NCI-H446 treated with DMSO at 0.1 percent for 48 hours (cell line): Measurements from ENCODE around the gene CORO1A.
"Not testable (repeated sequence)": the region's sequence is repeated elsewhere in the genome, so short reads cannot be mapped to it uniquely, and the experiment has no call there.

Experiments
- DNase-seq: peaks from one replicate; lab custom pipeline; 2025; lab: John Stamatoyannopoulos, UW

Gene CORO1A

GRCh38 chr16:30170145-30170544 is 13.3 kb upstream of the CORO1A start:
- DNase-seq: not testable (repeated sequence)

- DNase-seq: no peak
Observed at GRCh38 chr16:30173054-30173453, 10.3 kb upstream of the CORO1A start.

DNA sequence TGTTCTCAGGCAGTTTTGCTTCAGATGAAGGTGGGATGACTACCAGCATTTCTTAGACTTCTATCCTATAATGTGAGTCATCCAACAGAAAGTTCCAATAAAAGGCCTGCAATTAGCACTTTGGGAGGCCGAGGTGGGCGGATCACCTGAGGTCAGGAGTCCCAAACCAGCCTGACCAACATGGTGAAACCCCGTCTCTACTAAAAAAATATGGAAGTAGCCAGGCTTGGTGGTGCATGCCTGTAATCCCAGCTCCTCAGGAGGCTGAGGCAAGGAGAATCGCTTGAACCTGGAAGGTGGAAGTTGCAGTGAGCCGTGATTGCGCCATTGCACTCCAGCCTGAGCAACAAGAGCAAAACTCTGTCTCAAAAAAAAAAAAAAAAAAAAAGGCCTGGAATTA is 6.5 kb upstream of the CORO1A start:
- not testable (repeated sequence) for DNase-seq

DNA sequence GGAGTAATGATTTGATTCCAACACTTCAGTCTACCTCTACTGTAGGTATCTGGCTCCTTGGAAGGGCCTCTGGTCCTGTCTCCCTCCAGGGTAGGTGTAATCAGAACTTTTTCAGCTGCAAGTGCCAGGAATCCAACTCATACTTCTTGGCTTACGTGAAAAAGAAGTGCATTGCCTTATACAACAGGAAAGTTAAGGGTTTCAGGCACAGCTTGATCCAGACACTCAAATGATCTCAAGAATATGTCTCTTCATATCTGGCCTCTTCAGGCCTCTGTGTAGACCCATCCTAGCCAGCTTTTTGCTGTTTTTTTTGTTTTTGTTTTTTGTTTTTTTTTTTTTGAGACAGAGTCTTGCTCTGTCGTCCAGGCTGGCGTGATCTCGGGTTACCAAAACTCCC is 4.2 kb upstream of the CORO1A start:
- DNase-seq: no peak

- DNase-seq: no peak
Observed at GRCh38 chr16:30179931-30180330, 3.5 kb upstream of the CORO1A start.

GRCh38 chr16:30180741-30181140 is 2.7 kb upstream of the CORO1A start:
- no peak for DNase-seq

DNA sequence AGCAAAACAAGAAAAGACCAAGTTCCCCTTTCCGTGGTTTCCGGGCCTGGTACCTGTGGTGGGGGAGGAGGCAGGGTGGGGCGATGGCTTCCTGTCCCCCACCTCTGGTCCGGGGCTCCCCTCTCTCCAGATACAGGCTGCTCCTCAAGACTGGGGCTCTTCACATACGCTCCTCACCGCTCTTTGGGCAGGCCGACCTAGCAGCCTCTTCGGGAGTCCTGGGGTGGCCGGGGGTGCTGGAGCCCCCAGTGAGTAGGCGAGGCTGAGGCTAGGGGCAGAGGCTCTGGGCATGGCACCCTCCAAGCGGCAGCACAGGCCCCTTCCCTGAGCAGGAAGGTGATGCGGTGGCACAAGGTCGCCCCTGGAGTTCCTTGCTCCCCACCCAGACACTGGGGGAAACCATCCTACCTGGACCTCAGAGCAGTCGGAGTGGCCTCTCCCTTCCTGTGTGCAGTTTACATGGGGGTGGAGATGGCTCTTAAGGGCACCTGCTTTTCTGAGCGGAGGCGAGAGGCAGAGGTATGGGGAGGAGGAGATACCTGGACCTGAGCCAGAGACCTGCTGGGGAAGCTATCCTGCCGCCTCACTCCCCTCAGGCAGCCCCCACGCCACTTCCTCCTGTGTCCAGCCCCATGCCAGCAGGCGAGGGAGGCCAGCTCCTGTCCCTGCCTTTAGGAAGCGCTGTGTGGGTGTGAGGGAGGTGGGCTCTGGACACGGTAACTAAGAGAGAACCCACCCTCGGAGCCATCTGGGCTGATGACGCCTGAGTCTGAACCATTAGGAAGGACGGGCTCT is 891 bp downstream of the CORO1A start:
- DNase-seq: no peak

DNA sequence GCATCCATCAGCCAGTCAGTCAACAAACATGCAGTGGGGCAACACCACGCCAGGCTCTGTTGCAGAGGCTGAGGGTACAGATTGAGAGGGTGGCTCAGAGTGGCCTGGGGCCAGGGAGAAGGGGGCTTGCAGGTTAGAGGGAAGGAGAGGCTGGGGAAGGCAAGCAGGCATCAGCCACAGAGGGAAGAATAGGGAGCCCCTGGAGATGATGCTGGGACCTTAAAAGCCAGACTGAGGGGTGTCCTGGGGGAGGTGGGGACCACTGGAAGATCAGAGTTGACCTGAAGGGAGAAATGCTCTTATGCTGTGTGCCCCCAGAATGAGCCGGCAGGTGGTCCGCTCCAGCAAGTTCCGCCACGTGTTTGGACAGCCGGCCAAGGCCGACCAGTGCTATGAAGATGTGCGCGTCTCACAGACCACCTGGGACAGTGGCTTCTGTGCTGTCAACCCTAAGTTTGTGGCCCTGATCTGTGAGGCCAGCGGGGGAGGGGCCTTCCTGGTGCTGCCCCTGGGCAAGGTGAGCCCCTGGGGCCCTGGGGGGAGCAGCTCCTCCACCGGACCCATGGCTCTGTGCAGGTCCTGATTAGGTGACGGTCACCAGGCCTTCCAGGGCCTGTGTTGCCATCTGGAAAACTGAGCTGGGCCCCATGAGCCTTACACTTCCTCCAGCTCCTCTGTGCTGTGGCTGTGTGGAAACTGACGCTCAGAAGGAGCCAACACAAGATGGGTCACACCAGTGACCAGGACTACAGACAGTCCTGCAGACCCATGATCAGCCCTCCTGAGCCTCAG is 1.7 kb downstream of the CORO1A start:
- DNase-seq: no peak

DNA sequence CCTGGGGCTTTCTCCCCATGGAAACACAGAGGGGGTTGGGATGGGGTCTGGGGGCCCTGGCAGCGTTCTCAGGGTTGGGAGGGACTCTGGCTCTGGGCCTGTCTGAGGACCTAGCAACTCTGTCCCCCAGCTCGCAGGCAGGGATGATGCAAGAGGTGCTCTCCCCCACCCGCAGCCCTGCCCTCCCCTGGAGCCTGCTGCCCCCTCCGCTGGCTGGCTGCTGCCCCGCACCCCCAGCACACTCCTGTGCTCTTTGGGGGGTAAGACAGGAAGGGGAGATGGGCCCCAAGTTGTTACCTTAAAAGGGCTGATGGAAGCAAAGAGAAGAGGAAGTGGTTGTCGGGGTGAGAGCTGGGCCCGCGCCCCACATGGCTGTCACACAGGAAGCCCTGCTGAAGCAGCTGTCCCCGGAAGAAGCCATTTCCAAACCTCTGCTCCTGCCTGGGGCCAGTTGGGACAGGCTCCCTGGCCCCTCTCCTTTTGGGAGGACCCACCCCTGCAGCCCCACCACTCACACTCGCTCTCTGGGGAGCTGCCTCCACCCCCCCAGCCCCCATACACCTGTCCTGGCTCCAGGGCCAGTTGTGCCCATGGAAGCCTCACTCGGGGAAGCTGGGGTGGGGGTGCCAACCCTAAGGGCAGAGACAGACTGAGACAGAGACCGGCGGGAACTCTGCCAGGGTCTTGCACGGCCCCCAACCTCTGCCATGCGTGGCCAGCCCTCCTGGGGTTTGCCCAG is 2.5 kb downstream of the CORO1A start:
- DNase-seq: no peak

DNA sequence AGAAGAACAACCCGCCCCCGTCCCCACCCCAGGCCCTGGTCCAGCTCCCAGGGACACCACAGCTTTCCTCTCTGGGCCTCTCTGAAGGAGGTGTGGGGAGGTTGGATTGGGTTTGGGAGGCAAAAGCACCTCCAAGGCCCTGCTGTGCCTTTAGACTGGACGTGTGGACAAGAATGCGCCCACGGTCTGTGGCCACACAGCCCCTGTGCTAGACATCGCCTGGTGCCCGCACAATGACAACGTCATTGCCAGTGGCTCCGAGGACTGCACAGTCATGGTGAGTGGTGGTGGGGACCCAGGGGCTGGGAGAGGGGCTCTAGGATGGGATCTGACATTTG is 3.0 kb downstream of the CORO1A start:
- no peak for DNase-seq

DNA sequence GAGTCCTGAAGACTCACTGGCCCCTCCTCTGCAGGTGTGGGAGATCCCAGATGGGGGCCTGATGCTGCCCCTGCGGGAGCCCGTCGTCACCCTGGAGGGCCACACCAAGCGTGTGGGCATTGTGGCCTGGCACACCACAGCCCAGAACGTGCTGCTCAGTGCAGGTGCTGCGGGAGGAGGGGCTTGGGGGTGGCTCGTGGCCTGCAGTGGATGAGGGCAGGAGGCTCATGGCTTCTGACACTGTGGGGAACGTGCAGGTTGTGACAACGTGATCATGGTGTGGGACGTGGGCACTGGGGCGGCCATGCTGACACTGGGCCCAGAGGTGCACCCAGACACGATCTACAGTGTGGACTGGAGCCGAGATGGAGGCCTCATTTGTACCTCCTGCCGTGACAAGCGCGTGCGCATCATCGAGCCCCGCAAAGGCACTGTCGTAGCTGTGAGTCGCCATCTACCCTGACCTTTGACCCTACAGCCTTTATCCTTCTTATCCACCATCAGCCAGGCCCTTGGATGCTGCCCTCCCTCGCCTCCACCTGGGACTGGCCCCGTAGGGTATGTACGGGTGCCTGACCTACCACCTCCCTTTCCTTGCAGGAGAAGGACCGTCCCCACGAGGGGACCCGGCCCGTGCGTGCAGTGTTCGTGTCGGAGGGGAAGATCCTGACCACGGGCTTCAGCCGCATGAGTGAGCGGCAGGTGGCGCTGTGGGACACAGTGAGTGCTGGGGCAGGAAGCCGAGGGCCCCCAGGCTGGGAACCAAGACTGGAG is 3.6 kb downstream of the CORO1A start:
- DNase-seq: no peak

DNA sequence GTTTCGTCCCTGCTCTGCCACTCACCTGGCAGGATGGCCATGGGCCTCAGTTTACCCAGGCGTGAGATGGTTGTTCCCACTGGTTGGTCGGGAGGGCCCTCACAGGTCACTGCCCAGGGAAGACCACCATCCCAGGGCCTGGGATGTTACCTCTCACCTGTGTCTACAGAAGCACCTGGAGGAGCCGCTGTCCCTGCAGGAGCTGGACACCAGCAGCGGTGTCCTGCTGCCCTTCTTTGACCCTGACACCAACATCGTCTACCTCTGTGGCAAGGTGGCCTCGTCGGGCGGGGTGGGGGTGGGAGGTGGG is 4.1 kb downstream of the CORO1A start:
- no peak for DNase-seq

DNA sequence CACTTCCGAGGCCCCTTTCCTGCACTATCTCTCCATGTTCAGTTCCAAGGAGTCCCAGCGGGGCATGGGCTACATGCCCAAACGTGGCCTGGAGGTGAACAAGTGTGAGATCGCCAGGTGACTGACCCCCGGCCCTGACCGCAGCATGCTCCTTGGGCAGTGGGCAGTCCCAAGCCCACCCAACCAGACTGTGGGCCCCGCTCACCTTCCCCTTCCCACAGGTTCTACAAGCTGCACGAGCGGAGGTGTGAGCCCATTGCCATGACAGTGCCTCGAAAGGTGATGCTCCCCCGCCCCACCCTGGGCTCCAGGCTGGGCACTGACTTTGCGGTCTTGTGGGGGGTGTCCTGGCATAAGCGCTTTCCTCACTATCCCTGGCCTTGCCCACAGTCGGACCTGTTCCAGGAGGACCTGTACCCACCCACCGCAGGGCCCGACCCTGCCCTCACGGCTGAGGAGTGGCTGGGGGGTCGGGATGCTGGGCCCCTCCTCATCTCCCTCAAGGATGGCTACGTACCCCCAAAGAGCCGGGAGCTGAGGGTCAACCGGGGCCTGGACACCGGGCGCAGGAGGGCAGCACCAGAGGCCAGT is 4.7 kb downstream of the CORO1A start:
- no peak for DNase-seq

GRCh38 chr16:30191158-30191557 is 7.8 kb downstream of the CORO1A start:
- not testable (repeated sequence) for DNase-seq

- DNase-seq: not testable (repeated sequence)
Observed at GRCh38 chr16:30193098-30193497, 9.7 kb downstream of the CORO1A start.

GRCh38 chr16:30193615-30194014 is 10.2 kb downstream of the CORO1A start, which contains the start of the genes BOLA2B and SLX1A:
Gene BOLA2B, minus strand, starts transcription at chr16:30193666. Its CDS starts 71 bp downstream, at chr16:30193595.
Gene SLX1A, plus strand, starts transcription at chr16:30193875. Its CDS starts 210 bp downstream, at chr16:30194085.
- not testable (repeated sequence) for DNase-seq

DNA sequence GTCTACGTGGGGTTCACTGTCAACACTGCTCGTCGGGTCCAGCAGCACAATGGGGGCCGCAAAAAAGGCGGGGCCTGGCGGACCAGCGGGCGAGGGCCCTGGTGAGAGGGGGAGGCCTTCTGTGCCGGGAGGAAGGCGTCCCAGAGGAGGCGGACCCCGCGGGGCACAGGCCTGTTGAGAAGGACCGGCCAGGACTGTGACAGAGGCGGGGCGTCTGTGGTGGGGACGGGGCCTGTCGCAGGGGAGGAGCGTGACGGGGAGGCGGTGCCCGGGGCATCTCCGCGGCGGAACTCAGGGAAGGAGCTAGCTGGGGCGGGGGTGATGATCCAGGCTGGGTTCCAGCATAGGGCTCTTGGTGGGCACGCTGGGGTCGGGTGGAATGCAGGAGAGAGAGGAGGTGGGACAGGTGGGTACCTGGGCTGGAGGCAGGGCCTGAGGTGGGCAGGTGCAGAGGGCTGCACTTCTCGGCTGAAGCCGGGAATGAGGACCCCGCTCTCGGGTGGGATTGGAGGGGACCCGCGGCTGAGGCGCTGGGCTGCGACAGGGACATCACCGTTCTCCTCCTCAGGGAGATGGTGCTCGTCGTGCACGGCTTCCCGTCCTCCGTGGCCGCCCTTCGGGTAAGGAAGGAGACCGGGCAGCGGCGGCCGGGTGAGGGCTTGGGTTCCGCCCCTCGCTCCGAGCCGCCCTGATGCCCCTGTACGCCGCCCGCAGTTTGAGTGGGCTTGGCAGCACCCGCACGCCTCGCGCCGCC is 10.9 kb downstream of the CORO1A start:
- not testable (repeated sequence) for DNase-seq

- DNase-seq: not testable (repeated sequence)
Observed at GRCh38 chr16:30197001-30197400, 13.6 kb downstream of the CORO1A start.

- DNase-seq: not testable (repeated sequence)
Observed at GRCh38 chr16:30199049-30199448, 15.6 kb downstream of the CORO1A start, which contains the start of gene SULT1A3. Gene SULT1A3, plus strand, starts transcription at chr16:30199255. Its CDS starts 1,474 bp downstream, at chr16:30200729.

- not testable (repeated sequence) for DNase-seq
Observed at GRCh38 chr16:30199608-30200343, 16.4 kb downstream of the CORO1A start.
